ENCODE data around the gene DESI1. TPM values are rescaled to one million over a fixed set of nuclear protein-coding genes. Genes with fewer than 3 reads are reported as not detected.
A peak's percentile ranks its signal among the peaks of the same experiment; 100 is the strongest.
"Not testable (repeated sequence)": the region's sequence is repeated elsewhere in the genome, so short reads cannot be mapped to it uniquely, and the experiment has no call there.

DESI1 gene
- total RNA-seq, 1 donor from 2014 or later, result 27.8 TPM

- DNase-seq (ENCODE audit: low read depth), result no peak
These were observed 34.9 kb downstream of the DESI1 start for GRCh38 chr22:41585898-41586297.

GRCh38 chr22:41584881-41585280 is 36.0 kb downstream of the DESI1 start:
- DNase-seq (ENCODE audit: low read depth), result no peak

- no peak for DNase-seq (ENCODE audit: low read depth)
These were observed 38.1 kb downstream of the DESI1 start for GRCh38 chr22:41582694-41583093.

- DNase-seq (ENCODE audit: low read depth), result no peak
These were observed 40.9 kb downstream of the DESI1 start for GRCh38 chr22:41579997-41580355.

GRCh38 chr22:41579297-41579996 is 41.4 kb downstream of the DESI1 start:
- DNase-seq (ENCODE audit: low read depth), result no peak

GRCh38 chr22:41578818-41579217 is 42.0 kb downstream of the DESI1 start:
- no peak for DNase-seq (ENCODE audit: low read depth)

- DNase-seq (ENCODE audit: low read depth), result no peak
These were observed 42.7 kb downstream of the DESI1 start for GRCh38 chr22:41578114-41578513.

GRCh38 chr22:41576877-41577276 is 44.0 kb downstream of the DESI1 start:
- DNase-seq (ENCODE audit: low read depth), result peak; percentile 66

- no peak for DNase-seq (ENCODE audit: low read depth)
These were observed 45.3 kb downstream of the DESI1 start for GRCh38 chr22:41575533-41575932.

- no peak for DNase-seq (ENCODE audit: low read depth)
These were observed 45.9 kb downstream of the DESI1 start for GRCh38 chr22:41574847-41575381.

- no peak for DNase-seq (ENCODE audit: low read depth)
These were observed 47.2 kb downstream of the DESI1 start for GRCh38 chr22:41573677-41574076.

- DNase-seq (ENCODE audit: low read depth), result not testable (repeated sequence)
These were observed 48.5 kb downstream of the DESI1 start for GRCh38 chr22:41572305-41572704.

GRCh38 chr22:41571786-41572185 is 49.1 kb downstream of the DESI1 start:
- DNase-seq (ENCODE audit: low read depth), result no peak

- DNase-seq (ENCODE audit: low read depth), result no peak
These were observed 50.6 kb downstream of the DESI1 start for GRCh38 chr22:41570221-41570620.

GRCh38 chr22:41568811-41569210 is 52.0 kb downstream of the DESI1 start:
- no peak for DNase-seq (ENCODE audit: low read depth)

- no peak for DNase-seq (ENCODE audit: low read depth)
These were observed 53.4 kb downstream of the DESI1 start for GRCh38 chr22:41567512-41567768.

GRCh38 chr22:41565403-41566054 is 55.3 kb downstream of the DESI1 start:
- peak; percentile 79 for DNase-seq (ENCODE audit: low read depth)

- DNase-seq (ENCODE audit: low read depth), result peak; percentile 74
These were observed 56.3 kb downstream of the DESI1 start for GRCh38 chr22:41564563-41564962.

GRCh38 chr22:41563051-41563711 is 57.7 kb downstream of the DESI1 start:
- peak; percentile 91 for DNase-seq (ENCODE audit: low read depth)

- no peak for DNase-seq (ENCODE audit: low read depth)
These were observed 58.4 kb downstream of the DESI1 start for GRCh38 chr22:41562461-41562860.

GRCh38 chr22:41561788-41562187 is 59.1 kb downstream of the DESI1 start:
- DNase-seq (ENCODE audit: low read depth), result no peak

GRCh38 chr22:41561335-41561734 is 59.5 kb downstream of the DESI1 start:
- no peak for DNase-seq (ENCODE audit: low read depth)

- no peak for DNase-seq (ENCODE audit: low read depth)
These were observed 60.8 kb downstream of the DESI1 start for GRCh38 chr22:41560095-41560471.
